Thyroid gland (tissue), 4 donors: ENCODE data around the gene MINDY4. TPM values are rescaled to one million over a fixed set of nuclear protein-coding genes. Genes with fewer than 3 reads are reported as not detected.

Source experiments
- DNase-seq, 2 donors: peaks; one replicate each; pipeline ENCODE4 v3.0.0-alpha.2; 2019
- H3K27ac ChIP-seq, 3 donors: fragments of 200-600 bp; sonication (generic); 1 replicate in 2 of 3; 2 replicates in 1 of 3; pipeline ENCODE4 v1.5.1; 2016 to 2019; ENCODE audit warnings: mild to moderate bottlenecking in 1 of 3, moderate library complexity in 1 of 3
- H3K27me3 ChIP-seq: fragments of 200-600 bp; sonication (generic); one replicate; pipeline ENCODE4 v1.5.1; 2019
- H3K36me3 ChIP-seq, 2 donors: fragments of 200-600 bp; sonication (generic); one replicate each; pipeline ENCODE4 v1.5.1; 2016 to 2019
- H3K4me1 ChIP-seq, 2 donors: fragments of 200-600 bp; sonication (generic); one replicate each; pipeline ENCODE4 v1.5.1; 2017 to 2019
- H3K4me3 ChIP-seq, 3 donors: fragments of 200-600 bp; sonication (generic); replicated peaks in 1 of 3; 1 replicate in 2 of 3; 2 replicates in 1 of 3; pipeline ENCODE4 v1.5.1; 2016; ENCODE audit warnings: mild to moderate bottlenecking in 1 of 3
- H3K9me3 ChIP-seq: fragments of 200-600 bp; sonication (generic); one replicate; pipeline ENCODE4 v1.5.1; 2017
- CTCF ChIP-seq, 6 experiments: fragments of 200-600 bp in 3 of 6; fragments of 450-650 bp in 3 of 6; sonication (generic) in 3 of 6; IDR thresholded peaks; one replicate each; pipeline ENCODE4 v1.5.1; 2016 to 2019; ENCODE audit warnings: antibody characterized with exemption in 6 of 6, mild to moderate bottlenecking in 2 of 6, inconsistent platforms in 1 of 6, moderate library complexity in 1 of 6
- POLR2A ChIP-seq, 2 donors: fragments of 450-650 bp; IDR thresholded peaks; one replicate each; pipeline ENCODE4 v1.6.1; 2017; ENCODE audit warnings: antibody characterized with exemption in 2 of 2, mild to moderate bottlenecking in 2 of 2, moderate library complexity in 1 of 2
- WGBS, 2 donors: methylation state at CpG; one replicate each; pipeline ENCODE4 v1.1.5; 2017; 5-methylcytosine and 5-hydroxymethylcytosine counted together
- intact Hi-C: fragments of 100-400 bp; cut with DNase I; formaldehyde crosslinking; loops from one replicate; pipeline ENCODE4 v1.15.1; 2023
- total RNA-seq, 4 donors: library from RNA; depleted of rRNA; stranded (reverse); fragments of >200 nt; gene quantifications; one replicate each; pipeline ENCODE4 v1.2.3, GENCODE V29; 2016

Gene MINDY4
- total RNA-seq, 4 donors from 2014 or later: 17.9 to 33.2 (median 29.7) TPM

GRCh38 chr7:30930621-30931020 is 159.4 kb downstream of the MINDY4 start:
- Histone ChIP-seq H3K9me3 (no peaks in the 10 kb centered on the region), H3K36me3 (no peaks in the 10 kb centered on the region), H3K4me1 (no peaks in the 10 kb centered on the region), H3K4me3 (no peak overlapping the region), H3K27me3 (no peaks in the 10 kb centered on the region), H3K27ac (no peak overlapping the region)
- intact Hi-C loops: no loop called here
- DNase-seq: no peak
- 74 to 78% methylated on average over 8 of the region's 8 CpGs for WGBS, 2 donors
- TF ChIP-seq CTCF (IDR thresholded peaks at IDR 0.05) (no peak), POLR2A (IDR thresholded peaks at IDR 0.05) (no peak)

- Histone ChIP-seq H3K4me1 (no peaks in the 10 kb centered on the region), H3K9me3 (no peaks in the 10 kb centered on the region), H3K27ac (no peak overlapping the region), H3K36me3 (no peaks in the 10 kb centered on the region), H3K4me3 (no peak overlapping the region), H3K27me3 (no peaks in the 10 kb centered on the region)
- TF ChIP-seq CTCF (IDR thresholded peaks at IDR 0.05) (no peak), POLR2A (IDR thresholded peaks at IDR 0.05) (no peak)
- DNase-seq: no peak
- intact Hi-C loops: no loop called here
- 87 to 92% methylated on average over 23 to 24 of the region's 24 CpGs for WGBS, 2 donors
These were observed 160.1 kb downstream of the MINDY4 start for GRCh38 chr7:30931161-30931928.

GRCh38 chr7:30931929-30932540 is 160.8 kb downstream of the MINDY4 start:
- TF ChIP-seq POLR2A (IDR thresholded peaks at IDR 0.05) (no peak), CTCF (IDR thresholded peaks at IDR 0.05) (no peak)
- no peak overlapping the region for H3K27ac ChIP-seq
- no peaks in the 10 kb centered on the region for H3K27me3 ChIP-seq
- intact Hi-C loops: no loop called here
- no peak overlapping the region for H3K4me3 ChIP-seq
- WGBS, 2 donors: 85 to 93% methylated on average over 8 to 9 of the region's 9 CpGs
- no peaks in the 10 kb centered on the region for H3K4me1 ChIP-seq
- no peaks in the 10 kb centered on the region for H3K36me3 ChIP-seq
- no peak for DNase-seq
- no peaks in the 10 kb centered on the region for H3K9me3 ChIP-seq

- no peaks in the 10 kb centered on the region for H3K4me1 ChIP-seq
- H3K27me3 ChIP-seq: no peaks in the 10 kb centered on the region
- intact Hi-C loops: no loop called here
- H3K4me3 ChIP-seq: no peak overlapping the region
- no peak overlapping the region for H3K27ac ChIP-seq
- H3K9me3 ChIP-seq: no peaks in the 10 kb centered on the region
- TF ChIP-seq POLR2A (IDR thresholded peaks at IDR 0.05) (no peak), CTCF (IDR thresholded peaks at IDR 0.05) (no peak)
- DNase-seq: no peak
- 93 to 96% methylated on average over 6 of the region's 6 CpGs for WGBS, 2 donors
- H3K36me3 ChIP-seq: no peaks in the 10 kb centered on the region
These were observed 161.3 kb downstream of the MINDY4 start for GRCh38 chr7:30932562-30932961.
